Neural cell (in vitro differentiated cells): Measurements from ENCODE around the gene MGA. TPM values are rescaled to one million over a fixed set of nuclear protein-coding genes. Genes with fewer than 3 reads are reported as not detected.
A peak's percentile ranks its signal among the peaks of the same experiment; 100 is the strongest.

ENCODE experiments used
- H2AFZ ChIP-seq: fragments of 200-600, 300-800 bp; sonication (generic), shearing (Covaris generic); 2 replicates; pipeline ENCODE4 v1.6.0; 2014; ENCODE audit warnings: low read depth, mild to moderate bottlenecking, antibody characterized with exemption, low read length, moderate library complexity
- H3F3A ChIP-seq: fragments of 200-600 bp; shearing (Covaris generic); 2 replicates; pipeline ENCODE4 v1.6.1; 2016; ENCODE audit warnings: mild to moderate bottlenecking, moderate library complexity, mixed read lengths, antibody characterized with exemption, low read length; ENCODE audit not compliant: insufficient read depth, poor library complexity, severe bottlenecking
- H3K27ac ChIP-seq: fragments of 200-600, 300-800 bp; sonication (generic), shearing (Covaris generic); 2 replicates; pipeline ENCODE4 v1.5.1; 2014; ENCODE audit warnings: mild to moderate bottlenecking, low read length, moderate library complexity
- H3K27me3 ChIP-seq: fragments of 300-800, 200-600 bp; sonication (generic), shearing (Covaris generic); 2 replicates; pipeline ENCODE4 v1.6.0; 2014; ENCODE audit warnings: mild to moderate bottlenecking, low read depth, low read length, moderate library complexity; ENCODE audit not compliant: insufficient read depth
- H3K36me3 ChIP-seq: fragments of 300-800, 200-600 bp; sonication (generic), shearing (Covaris generic); 2 replicates; pipeline ENCODE4 v1.5.1; 2014; ENCODE audit warnings: mild to moderate bottlenecking, antibody characterized with exemption, low read length, moderate library complexity; ENCODE audit not compliant: insufficient read depth
- H3K4me2 ChIP-seq: fragments of 300-800, 200-600 bp; sonication (generic), shearing (Covaris generic); 2 replicates; pipeline ENCODE4 v1.6.0; 2014; ENCODE audit warnings: mild to moderate bottlenecking, low read length
- H3K4me3 ChIP-seq: fragments of 300-800, 200-600 bp; sonication (generic), shearing (Covaris generic); 2 replicates; pipeline ENCODE4 v1.5.1; 2014; ENCODE audit warnings: mild to moderate bottlenecking, low read length, moderate library complexity
- H3K79me2 ChIP-seq: fragments of 200-600 bp; shearing (Covaris generic); replicated peaks from 2 replicates; pipeline ENCODE4 v1.6.0; 2014; ENCODE audit warnings: mild to moderate bottlenecking, low read length, moderate library complexity; ENCODE audit not compliant: insufficient read depth
- H3K9ac ChIP-seq: fragments of 300-800, 200-600 bp; sonication (generic), shearing (Covaris generic); 2 replicates; pipeline ENCODE4 v1.6.1; 2016; ENCODE audit warnings: mild to moderate bottlenecking, low read length, mixed read lengths
- H3K9me2 ChIP-seq: fragments of 200-600 bp; shearing (Covaris generic); 2 replicates; pipeline ENCODE4 v1.6.1; 2016; ENCODE audit warnings: mild to moderate bottlenecking, low read length, mixed read lengths; ENCODE audit not compliant: insufficient read depth
- H3K9me3 ChIP-seq: fragments of 200-600, 300-800 bp; sonication (generic), shearing (Covaris generic); 2 replicates; pipeline ENCODE4 v1.6.1; 2016; ENCODE audit warnings: mild to moderate bottlenecking, mixed run types, low read length, moderate library complexity, mixed read lengths
- H4K20me1 ChIP-seq: fragments of 200-600 bp; shearing (Covaris generic); 2 replicates; pipeline ENCODE4 v1.6.1; 2016; ENCODE audit warnings: mild to moderate bottlenecking, mixed run types; ENCODE audit not compliant: insufficient read depth
- CTCF ChIP-seq: fragments of 450-650 bp; IDR thresholded peaks from 2 replicates; pipeline ENCODE4 v1.5.1; 2014; ENCODE audit warnings: antibody characterized with exemption, mild to moderate bottlenecking, moderate library complexity; ENCODE audit not compliant: poor library complexity, severe bottlenecking
- EP300 ChIP-seq: fragments of 450-650 bp; conservative IDR thresholded peaks from 2 replicates; pipeline ENCODE4 v1.6.1; 2014; ENCODE audit warnings: antibody characterized with exemption, mild to moderate bottlenecking, moderate library complexity; ENCODE audit not compliant: poor library complexity, severe bottlenecking
- EZH2 ChIP-seq: fragments of 200-600, 300-800 bp; shearing (Covaris generic), sonication (generic); IDR thresholded peaks from 2 replicates; pipeline ENCODE4 v1.6.1; 2014; ENCODE audit warnings: antibody characterized with exemption, low read length, borderline replicate concordance, mild to moderate bottlenecking; ENCODE audit not compliant: insufficient read depth, poor library complexity, severe bottlenecking
- MXI1 ChIP-seq: fragments of 450-650 bp; conservative IDR thresholded peaks from 2 replicates; pipeline ENCODE4 v1.6.1; 2014; ENCODE audit warnings: antibody characterized with exemption, mild to moderate bottlenecking; ENCODE audit not compliant: poor library complexity, severe bottlenecking
- POLR2AphosphoS5 ChIP-seq: IDR thresholded peaks from 2 replicates; pipeline ENCODE4 v1.6.1; 2012
- RAD21 ChIP-seq: fragments of 450-650 bp; conservative IDR thresholded peaks from 2 replicates; pipeline ENCODE4 v1.6.1; 2014; ENCODE audit warnings: antibody characterized with exemption, mild to moderate bottlenecking, moderate library complexity
- REST ChIP-seq: IDR thresholded peaks from 2 replicates; pipeline ENCODE4 v1.6.1; 2012; ENCODE audit warnings: borderline replicate concordance
- SMC3 ChIP-seq: fragments of 450-650 bp; conservative IDR thresholded peaks from 2 replicates; pipeline ENCODE4 v1.6.1; 2014; ENCODE audit warnings: antibody characterized with exemption, mild to moderate bottlenecking, moderate library complexity; ENCODE audit not compliant: poor library complexity
- TAF1 ChIP-seq: IDR thresholded peaks from 2 replicates; pipeline ENCODE4 v1.6.1; 2012; ENCODE audit warnings: low read depth
- polyA plus RNA-seq: library from polyadenylated mRNA; depleted of rRNA; stranded (reverse); fragments of >200 nt; gene quantifications from 2 replicates; pipeline ENCODE4 v1.2.3, GENCODE V29; 2014

The MGA gene
- polyA plus RNA-seq, 1 donor from 2014 or later, result 13.2 TPM

GRCh38 chr15:41658689-41659088 is 1.5 kb upstream of the MGA start:
- H3F3A ChIP-seq, result peaks cover 3% of the 10 kb centered on the region
- H4K20me1 ChIP-seq, result no peaks in the 10 kb centered on the region
- no peak overlapping the region for H3K9ac ChIP-seq
- H3K9me3 ChIP-seq, result no peaks in the 10 kb centered on the region
- no peak overlapping the region for H3K4me3 ChIP-seq
- no peak overlapping the region for H3K27ac ChIP-seq
- H3K9me2 ChIP-seq, result no peaks in the 10 kb centered on the region
- H3K27me3 ChIP-seq, result no peaks in the 10 kb centered on the region
- H2AFZ ChIP-seq, result no peak overlapping the region
- no peak overlapping the region for H3K4me2 ChIP-seq
- peaks cover 18% of the 10 kb centered on the region for H3K79me2 ChIP-seq
- TF ChIP-seq CTCF (no peak), RAD21 (no peak), EZH2 (no peak), SMC3 (no peak), REST (no peak), MXI1 (no peak), TAF1 (no peak), POLR2AphosphoS5 (no peak), EP300 (no peak)
- no peaks in the 10 kb centered on the region for H3K36me3 ChIP-seq

- Histone ChIP-seq H3K9ac (no peak overlapping the region), H3F3A (peaks cover 3% of the 10 kb centered on the region), H3K9me3 (no peaks in the 10 kb centered on the region), H2AFZ (no peak overlapping the region), H3K79me2 (peaks cover 23% of the 10 kb centered on the region), H3K36me3 (no peaks in the 10 kb centered on the region), H4K20me1 (no peaks in the 10 kb centered on the region), H3K4me3 (peak overlapping the region; percentile 76), H3K4me2 (no peak overlapping the region), H3K27me3 (no peaks in the 10 kb centered on the region), H3K27ac (no peak overlapping the region), H3K9me2 (no peaks in the 10 kb centered on the region)
- TF ChIP-seq TAF1 (no peak), CTCF (no peak), EP300 (no peak), REST (no peak), MXI1 (no peak), SMC3 (no peak), POLR2AphosphoS5 (no peak), RAD21 (no peak), EZH2 (no peak)
These were observed 1.0 kb upstream of the MGA start for GRCh38 chr15:41659190-41659589.
